Erythroblast (primary cell): Measurements from ENCODE around the gene MACROD2.

Source experiments
- DNase-seq, 2 experiments: peaks; one replicate each; lab custom pipeline; 2025; lab: John Stamatoyannopoulos, UW
- GATA1 ChIP-seq: IDR thresholded peaks from 2 replicates; pipeline ENCODE4 v1.6.1; 2011; ENCODE audit warnings: low read depth, mild to moderate bottlenecking, control low read depth, low read length, moderate library complexity
- POLR2A ChIP-seq: IDR thresholded peaks from 2 replicates; pipeline ENCODE4 v1.6.1; 2011; ENCODE audit warnings: mild to moderate bottlenecking, low read length

MACROD2 gene

DNA sequence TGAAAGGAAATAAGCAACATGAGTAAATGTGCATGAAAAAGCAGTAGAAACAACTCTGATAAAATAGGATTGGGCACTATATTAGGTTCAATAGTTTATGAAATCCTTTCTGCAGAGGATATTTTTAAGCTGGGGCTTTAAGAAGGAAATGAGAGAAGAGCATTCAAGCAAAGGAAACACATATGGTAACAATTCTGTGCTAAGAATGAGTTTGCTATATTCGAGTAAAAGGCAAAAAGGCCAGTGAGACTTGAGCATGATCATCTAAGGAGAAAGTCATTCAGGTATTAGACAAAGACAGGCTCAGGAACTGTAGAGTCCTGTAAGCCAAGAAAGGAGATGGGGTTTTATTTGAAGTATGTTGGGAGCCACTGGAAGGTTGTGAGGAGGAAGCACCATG lies 729.2 kb downstream of the MACROD2 start:
- no peak for DNase-seq
- TF ChIP-seq POLR2A = no peak
- no peak for TF ChIP-seq GATA1

DNA sequence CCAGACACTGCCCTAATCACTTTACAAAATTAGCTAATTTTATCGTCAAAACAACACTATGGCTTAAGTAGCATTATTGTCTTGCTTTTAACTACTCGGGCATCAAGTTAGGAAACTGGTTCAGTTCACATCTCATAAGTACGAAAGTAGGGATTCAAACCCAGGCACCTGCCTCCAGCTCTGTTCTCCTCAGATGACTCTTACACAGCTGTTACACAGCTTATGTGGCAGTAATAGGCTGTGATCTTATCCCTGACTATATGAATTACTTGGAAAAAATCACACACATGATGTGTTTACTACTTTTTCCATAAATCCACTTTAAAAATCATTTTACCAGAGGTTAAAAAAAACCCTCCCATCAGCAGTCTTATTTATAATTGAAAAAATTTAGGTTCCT lies 731.3 kb downstream of the MACROD2 start:
- TF ChIP-seq POLR2A (no peak), GATA1 (no peak)
- DNase-seq = no peak

DNA sequence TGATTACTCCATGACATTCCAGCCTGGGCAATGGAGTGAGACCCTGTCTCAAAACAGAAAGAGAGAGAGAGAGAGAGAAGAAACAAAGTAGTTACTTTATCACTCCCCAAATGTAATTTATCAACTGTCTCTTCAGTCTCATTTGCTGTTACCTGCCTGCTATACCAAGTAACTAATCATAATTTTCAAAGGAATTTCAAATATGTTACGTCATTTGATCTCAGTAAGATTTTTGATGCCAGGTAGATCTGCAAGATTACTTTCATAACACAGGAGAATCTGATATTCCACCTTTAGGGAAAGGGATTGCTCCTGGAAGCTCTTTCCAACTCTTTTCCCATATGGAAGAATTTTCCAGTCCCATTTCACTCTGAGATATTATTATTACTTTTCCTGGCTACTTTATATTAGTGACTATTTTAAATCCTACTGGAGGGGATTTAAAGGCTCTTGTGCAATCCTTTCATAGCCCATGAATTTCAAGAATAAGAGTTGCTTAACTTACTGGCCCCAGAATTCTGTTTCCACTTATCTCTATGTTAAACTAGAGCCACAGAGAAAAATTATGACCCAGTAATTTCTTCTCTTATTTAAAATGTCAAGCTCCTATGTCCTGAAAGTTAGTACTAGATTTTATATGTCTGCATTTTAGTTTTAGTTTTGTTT lies 732.3 kb downstream of the MACROD2 start:
- no peak for DNase-seq
- no peak for TF ChIP-seq POLR2A
- TF ChIP-seq GATA1 = no peak

DNA sequence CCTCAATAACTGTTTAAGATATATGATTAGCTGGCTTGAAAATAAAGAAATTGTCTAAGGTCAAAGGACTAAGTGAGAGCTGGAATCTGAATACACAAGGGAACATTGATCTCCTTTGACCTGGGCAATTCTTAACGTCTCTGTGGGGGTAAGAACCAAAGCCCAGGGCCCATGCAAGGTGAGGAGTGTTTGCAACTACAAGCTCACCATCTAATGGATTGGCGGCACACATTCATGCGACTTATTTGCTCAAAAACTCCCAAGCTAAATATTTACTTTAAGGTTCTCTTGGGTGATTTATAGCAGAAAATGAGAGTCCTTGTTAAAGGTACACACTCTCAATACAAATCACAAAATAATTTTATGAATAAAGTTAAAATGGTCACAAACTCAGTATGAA lies 734.1 kb downstream of the MACROD2 start:
- no peak for TF ChIP-seq GATA1
- TF ChIP-seq POLR2A = no peak

DNA sequence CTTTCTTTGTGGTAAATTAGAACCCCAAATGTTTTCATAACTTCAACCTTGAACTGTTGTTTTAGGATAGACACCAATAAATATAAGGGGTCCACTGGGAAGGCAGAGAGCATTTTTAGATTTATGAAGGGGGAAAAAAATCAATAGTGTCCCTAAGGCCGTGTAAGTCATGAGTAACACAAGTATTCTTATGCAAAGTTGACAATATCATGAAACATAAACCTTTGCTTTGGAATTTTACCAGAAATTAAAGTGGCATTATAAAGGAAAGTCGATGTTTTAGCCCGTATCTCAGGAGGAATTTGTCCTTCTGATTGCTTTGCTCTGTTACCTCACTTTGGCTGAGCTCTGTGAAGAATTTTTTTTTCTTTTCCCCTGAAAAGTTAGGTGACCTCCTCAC lies 737.0 kb downstream of the MACROD2 start:
- no peak for DNase-seq
- TF ChIP-seq GATA1 (no peak), POLR2A (no peak)

More for the DNA sequence above, 734.1 kb downstream of the MACROD2 start:
- DNase-seq = no peak

DNA sequence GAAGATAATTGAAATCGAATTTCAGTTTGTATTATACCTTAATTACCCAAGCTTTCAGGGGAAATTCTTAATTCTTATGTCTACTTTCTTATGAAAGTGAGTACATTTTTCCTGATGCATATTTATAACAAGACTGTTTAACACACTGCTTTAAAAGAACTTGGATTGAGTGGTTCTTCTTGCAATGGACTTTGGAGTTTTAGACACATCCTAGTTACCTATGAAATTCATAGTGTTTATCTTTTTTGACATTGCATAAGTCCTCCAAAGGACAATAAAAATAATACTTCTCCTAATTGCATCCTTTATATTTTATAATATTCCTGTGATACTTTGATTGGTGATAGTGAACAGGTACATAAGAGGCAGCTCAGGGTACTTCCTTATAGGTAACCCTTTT lies 737.7 kb downstream of the MACROD2 start:
- no peak for TF ChIP-seq GATA1
- no peak for TF ChIP-seq POLR2A
- no peak for DNase-seq

- TF ChIP-seq GATA1 (no peak), POLR2A (no peak)
- no peak for DNase-seq
Observed at GRCh38 chr20:14740380-14740779, 745.1 kb downstream of the MACROD2 start.

DNA sequence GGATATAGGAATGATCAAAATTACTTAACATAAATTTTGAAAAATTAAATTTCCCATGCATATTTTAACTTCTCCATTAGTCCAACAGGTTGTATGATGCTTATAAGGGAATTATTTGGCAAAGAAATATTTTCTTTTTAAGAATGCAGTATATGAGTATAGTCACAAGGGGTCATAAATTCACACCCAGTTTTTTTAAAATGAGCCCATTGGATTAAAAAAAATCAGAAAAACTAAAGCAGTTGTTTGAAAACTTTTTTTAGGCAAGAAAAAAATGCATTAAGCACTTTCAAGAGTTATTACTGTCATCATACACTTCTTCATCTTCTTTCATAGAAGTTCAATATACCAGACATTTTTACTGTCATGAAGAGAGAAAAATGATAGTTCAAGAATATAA lies 746.3 kb downstream of the MACROD2 start:
- no peak for TF ChIP-seq GATA1
- no peak for TF ChIP-seq POLR2A
- no peak for DNase-seq

GRCh38 chr20:14744723-14745122 lies 749.4 kb downstream of the MACROD2 start:
- DNase-seq = no peak
- no peak for TF ChIP-seq POLR2A
- no peak for TF ChIP-seq GATA1

DNA sequence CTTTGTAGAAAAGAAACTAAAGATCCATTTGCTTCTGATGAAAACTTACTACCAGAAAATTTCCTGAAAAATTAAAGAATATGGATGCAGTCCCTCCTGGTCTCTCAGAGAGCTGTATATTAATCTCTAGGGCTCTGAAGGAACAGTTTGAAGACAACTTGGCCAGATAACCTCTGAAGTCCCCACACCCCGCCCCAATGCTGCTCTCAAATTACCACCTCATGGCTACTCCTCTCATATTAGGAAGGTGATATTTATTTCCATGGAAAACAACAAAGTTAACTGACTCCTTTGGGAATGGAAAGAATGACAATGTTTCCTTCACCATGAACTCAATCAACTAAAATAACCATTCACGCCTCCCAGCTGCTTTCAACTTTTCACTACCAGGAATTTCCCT lies 750.5 kb downstream of the MACROD2 start:
- DNase-seq = no peak
- no peak for TF ChIP-seq GATA1
- no peak for TF ChIP-seq POLR2A

DNA sequence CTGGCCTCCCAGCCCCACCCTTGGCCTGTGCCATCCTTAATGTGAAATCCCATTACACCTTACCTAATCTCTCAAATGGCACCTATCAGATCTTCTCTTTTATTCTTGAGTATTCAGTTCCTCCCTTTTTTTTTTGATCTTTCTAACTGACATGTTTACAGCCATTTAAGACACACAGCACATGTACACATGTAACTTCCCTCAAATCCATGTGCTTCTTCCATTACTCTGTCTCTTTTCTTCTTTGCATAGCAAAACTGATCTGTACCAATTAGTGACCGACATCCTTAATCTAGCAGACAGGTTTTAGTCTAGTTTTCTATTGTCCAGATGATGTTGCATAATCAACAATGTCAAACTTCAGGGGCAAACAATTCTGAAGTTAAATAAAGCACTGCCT lies 755.9 kb downstream of the MACROD2 start:
- no peak for TF ChIP-seq GATA1
- no peak for TF ChIP-seq POLR2A
- DNase-seq = no peak

- TF ChIP-seq POLR2A = no peak
- no peak for DNase-seq
Observed at GRCh38 chr20:14757728-14758127, 762.4 kb downstream of the MACROD2 start.

DNA sequence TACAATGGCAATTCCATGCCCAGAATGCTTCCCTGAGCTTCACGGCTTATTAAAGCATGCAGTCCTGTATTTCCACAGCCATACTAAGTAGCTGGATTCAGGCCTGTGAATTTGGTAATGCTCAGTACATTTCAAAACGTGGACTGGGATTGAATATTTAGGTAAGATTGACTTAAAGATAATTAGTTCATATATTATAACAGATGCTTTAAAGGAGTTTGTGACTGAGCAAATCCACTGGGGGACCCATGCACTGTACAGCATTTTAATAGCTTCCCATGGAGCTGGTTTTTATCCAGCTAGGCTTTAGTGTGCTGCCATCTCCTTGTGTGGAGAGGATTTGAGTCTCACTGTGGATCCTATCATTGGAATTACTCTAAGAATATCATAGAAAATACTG lies 763.0 kb downstream of the MACROD2 start:
- DNase-seq = no peak
- no peak for TF ChIP-seq GATA1
- TF ChIP-seq POLR2A = no peak

DNA sequence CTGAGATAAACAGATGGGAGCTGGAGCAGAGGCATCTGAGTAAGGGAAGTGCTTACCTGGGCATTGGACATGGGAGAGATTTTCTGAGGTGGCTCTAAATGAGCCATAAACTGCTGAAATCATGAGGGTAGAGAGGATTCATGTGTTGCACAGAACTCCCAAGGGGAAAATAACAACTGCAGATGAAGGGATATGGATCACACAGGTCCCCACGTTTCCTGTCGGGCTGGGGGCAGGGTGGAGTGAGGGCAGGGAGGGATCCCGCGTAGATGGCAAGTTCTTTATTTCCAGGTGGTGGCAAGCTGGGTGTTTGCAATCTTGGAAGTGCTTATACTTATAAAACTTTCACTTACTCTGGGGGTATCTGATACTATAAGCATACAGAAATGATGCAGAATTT lies 764.7 kb downstream of the MACROD2 start:
- TF ChIP-seq POLR2A (no peak), GATA1 (no peak)
- DNase-seq = no peak

- DNase-seq = no peak
- TF ChIP-seq POLR2A (no peak), GATA1 (no peak)
Observed at GRCh38 chr20:14761903-14762302, 766.6 kb downstream of the MACROD2 start.
